HK-2 (cell line): ENCODE measurements around the gene URM1.
A peak's percentile ranks its signal among the peaks of the same experiment; 100 is the strongest.

Source experiments
- DNase-seq: peaks from one replicate; pipeline ENCODE4 v3.0.0-alpha.2; 2018; ENCODE audit not compliant: unreplicated experiment

Gene URM1

DNA sequence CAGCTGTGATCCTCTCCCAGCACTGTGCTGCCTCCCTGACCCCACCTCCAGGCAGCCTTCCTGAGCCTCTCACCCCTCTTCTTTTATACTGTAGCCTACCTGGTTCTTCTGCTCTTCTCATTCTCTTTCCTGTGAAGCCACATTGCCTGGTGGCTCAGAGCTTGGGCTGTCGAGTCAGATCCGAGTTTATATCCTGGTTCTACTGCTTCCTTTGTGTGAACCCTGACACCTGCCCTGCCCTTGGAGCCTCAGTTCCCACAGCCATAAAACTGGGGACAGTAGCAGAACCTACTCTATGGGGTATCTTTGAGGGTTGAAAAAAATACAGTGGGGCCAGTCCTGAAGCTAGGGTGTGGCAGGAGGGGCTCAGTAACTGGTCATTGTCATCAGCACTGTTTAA, 22.0 kb upstream of the URM1 start:
- DNase-seq: no peak

DNA sequence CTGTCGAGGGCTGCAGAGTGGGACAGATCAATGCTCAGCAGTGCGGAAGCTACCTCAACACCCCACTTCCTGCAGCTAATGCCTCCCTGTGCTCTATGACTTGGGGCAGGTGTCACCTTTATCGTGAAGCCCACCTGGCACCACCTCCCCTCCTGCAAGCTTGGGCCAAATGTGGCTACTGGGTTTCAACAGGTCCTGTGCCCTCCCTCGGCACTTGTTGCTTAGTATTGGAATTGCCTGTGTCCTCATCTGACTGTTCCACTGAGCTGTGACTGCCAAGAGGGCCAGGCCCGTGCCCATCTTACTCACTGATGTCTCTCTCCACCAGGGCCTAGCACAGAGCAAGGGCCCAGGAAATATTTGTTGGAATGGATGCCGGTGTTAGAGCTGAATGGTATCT, 21.4 kb upstream of the URM1 start:
- no peak for DNase-seq

DNA sequence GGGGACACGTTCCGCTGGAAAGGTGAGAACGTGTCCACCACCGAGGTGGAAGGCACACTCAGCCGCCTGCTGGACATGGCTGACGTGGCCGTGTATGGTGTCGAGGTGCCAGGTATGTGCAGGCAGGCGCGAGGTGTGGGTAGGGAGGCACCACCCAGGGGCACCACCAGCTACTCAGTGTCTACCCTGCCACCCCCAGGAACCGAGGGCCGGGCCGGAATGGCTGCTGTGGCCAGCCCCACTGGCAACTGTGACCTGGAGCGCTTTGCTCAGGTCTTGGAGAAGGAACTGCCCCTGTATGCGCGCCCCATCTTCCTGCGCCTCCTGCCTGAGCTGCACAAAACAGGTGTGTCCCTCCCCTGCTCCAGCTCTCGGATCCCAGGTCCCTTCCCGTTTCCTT, 15.7 kb upstream of the URM1 start:
- no peak for DNase-seq

DNA sequence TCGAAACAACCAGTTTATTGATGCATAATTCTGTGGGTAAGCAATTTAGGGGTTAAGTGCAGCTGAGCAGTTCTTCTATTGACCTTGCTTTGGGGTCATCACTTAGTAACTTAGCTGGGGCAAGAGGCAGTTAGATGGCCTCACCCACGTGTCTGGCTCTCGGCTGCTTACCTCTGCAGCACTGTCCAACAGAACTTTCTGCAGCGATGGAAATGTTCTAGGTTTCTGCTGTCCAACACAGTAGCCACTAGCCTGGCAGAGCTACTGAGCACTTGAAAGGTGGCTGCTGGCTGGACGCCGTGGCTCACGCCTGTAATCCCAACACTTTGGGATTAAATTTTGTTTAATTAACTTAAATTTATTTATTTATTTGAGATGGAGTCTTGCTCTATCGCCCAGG, 13.1 kb upstream of the URM1 start:
- DNase-seq: no peak

DNA sequence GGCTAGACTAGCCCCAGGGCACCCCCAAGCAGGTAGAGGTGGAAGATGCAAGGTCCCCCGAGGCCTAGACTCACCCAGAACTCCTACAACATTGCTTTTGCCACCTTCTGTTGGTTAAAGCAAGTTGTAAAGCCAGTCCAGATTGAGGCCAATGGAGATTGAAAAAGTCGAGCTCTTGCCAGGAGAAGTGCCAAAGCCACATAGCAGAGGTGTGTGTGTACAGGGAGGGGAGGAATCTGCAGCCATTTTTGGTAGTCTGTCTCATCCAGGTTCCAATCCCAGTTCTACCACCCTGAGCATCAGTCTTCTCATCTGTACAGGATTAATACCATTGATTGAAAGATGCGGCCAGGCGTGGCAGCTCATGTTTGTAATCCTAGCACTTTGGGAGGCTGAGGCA, 12.3 kb upstream of the URM1 start:
- no peak for DNase-seq

DNA sequence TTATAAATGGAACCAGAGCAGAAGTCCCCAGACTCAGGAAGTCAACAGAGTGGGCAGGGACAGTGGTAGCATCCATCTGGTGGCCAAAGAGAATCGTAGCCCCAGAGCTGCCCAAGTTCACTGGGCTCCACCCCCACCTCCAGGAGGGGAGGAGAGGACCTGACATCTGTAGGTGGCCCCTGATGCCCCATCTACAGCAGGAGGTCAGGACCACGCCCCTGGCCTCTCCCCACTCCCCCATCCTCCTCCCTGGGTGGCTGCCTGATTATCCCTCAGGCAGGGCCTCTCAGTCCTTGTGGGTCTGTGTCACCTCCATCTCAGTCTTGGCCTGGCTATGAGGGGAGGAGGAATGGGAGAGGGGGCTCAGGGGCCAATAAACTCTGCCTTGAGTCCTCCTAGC, 10.3 kb upstream of the URM1 start:
- DNase-seq: no peak

DNA sequence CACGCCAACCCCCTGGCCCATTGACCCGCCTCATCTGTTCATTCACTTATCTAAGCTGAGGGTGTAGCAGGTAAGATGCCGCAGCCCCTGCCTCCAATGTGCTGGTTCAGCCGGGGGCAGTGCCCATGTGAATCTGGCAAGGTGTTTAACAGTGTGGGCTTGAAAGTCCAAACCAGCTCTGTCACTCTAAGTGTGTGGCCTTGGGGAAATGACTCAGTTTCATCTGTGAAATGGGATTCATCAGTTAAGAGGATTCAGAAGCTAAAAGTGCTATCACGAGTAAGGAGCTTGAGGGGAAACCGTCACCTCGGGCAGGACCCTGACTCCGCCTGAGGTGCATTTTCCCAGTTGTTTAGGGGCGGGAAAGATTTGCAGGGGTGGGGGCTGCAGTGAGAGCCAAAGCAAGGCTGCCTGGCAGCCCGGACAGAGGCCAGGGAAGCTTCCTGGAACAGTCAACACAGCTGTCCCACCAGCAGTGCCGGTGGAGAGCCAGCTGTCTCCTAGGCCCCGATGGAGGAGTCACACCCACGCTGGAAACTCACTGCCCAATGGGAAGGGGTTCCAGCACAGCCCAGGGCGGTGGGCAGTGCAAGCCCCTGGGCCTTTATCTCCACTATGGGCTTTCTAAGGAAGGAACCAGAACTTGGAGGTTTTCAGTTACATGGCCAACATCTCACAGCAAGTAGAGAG, 9.7 kb upstream of the URM1 start:
- DNase-seq: no peak

DNA sequence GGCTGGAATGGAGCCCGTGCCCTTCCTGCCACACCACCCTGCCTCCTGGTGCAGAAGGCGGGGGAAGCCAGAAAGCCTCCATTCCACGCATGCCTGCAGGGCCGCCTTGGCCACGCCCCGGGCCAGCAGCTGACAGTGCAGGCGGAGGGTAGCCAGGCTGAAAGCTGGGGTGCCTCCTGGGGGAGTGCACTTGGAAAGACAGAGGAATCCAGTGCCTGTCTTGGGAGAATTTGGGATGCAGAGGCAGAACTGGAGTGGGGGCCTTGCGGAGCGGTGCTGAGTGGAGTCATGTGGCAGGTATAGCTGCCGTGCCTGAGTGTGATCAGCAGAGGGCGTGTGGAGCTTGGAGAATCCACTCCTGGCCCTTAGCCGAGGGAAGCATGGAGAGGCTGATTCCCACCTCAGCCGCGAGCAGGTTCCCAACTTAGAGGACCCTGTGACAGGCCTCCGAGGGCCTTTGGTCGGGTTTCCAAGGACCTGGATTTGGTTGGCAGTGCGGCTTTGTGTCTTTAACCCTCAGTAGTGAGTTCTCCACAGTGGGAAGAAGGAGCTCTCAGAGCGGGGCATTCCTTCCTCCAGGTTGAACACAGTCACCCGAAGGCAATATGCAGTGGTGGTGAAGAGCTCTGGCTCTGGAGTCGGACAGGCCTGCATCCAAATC, 9.1 kb upstream of the URM1 start:
- peak; percentile 82 for DNase-seq

DNA sequence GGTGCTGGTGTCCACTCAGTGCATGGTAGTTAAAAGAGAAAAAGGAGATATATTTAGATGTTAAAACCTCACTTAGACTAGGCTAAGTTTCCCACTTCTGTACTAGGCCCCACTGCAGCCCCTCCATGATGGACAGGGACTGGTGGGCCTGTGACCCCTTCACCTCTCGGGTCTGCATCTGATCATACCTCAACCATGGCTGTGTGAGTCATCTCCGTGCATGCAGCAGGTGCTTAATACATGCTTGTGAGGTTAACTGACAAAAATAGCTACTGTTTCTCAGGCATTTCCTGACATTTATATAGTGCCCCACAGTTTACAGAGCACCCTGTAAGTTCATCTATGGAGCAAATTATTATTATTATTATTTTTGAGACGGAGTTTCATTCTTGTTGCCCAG, 8.4 kb upstream of the URM1 start:
- no peak for DNase-seq

DNA sequence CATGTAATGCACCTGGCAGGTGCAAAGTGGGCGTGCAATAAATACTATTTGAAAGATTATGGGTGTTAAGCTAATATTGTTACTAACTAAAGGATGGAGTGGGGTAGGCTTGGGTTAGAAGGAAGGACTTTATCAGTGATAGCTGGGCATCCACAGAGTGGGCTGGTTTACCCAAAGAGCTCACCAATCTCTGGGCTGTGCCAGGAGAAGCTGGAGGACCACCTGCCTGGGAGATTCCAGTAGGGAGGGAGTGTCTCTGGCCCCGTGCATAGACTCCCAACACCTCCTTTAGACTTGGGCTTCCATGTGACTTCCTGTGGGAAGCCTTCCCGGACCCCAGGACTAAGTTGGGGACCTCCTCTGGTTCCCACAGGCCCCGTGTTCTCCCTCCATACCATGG, 5.6 kb upstream of the URM1 start:
- no peak for DNase-seq

DNA sequence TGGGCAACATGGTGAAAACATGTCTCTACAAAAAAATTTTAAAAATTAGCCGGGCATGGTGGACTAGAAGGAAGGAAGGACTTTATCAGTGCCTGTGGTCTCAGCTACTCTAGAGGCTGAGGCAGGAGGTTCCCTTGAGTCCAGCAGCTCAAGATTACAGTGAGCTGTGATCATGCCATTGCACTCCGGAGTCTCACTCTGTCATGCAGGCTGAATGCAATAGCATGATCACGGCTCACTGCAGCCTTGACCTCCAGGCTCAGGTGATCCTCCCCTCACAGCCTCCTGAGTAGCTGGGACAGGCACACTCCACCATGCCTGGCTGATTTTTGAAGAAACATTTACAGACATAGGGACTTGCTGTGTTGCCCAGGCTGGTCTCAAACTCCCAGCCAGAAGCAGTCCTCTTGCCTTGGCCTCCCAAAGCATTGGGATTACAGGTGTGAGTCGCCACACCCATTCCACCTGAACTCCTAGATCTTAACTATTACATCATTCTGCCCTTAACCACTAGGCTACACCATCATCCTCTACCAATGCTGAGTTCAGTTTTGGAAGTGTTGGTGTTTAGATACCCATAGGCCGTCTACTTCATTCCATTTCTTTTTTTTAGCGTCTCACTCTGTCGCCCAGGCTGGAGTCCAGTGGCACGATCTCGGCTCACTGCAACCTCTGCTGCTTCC, 2.0 kb upstream of the URM1 start:
- DNase-seq: no peak

DNA sequence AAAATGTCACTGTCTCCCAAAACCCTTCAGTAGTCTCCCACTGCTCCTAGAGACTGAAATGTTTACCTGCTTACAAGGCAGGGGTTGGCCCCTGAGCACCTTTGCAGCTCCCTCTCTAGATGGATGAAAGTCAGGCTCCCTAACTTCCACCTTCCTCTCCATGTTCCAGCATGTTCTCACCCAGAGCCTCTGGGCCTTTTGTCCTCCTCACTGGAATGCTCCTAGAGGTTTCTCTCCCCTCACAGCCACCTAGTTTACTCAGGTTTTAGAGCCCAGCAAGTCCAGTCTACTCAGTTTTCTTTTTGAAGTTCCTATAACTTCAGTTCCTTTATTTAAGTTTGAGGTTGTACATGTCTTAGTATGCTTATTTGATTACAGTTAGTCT, 815 bp upstream of the URM1 start:
- DNase-seq: peak; percentile 20

DNA sequence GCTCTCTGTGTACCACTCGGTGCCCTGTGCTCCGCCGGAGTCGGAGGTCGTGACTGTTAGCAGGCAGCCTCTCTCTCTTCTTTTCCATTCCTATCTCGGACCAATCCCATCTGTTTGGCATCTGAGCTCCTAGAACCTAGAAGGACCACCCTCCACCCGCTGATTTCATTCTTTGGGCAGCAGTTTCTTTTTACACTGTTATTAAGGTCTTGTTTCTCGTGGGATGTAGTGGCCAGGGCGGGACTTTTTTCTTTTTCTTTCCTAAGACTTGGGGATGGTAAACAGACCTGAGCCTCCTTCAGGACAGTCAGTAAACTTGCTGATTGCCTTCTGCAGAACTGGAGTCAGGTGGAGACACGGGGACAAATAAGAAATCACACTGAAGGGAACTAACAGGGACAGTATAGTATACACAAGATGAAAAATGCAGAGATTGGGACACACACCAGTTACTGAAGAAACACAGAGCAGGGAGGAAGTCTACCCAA, 500 bp downstream of the URM1 start:
- DNase-seq: no peak

DNA sequence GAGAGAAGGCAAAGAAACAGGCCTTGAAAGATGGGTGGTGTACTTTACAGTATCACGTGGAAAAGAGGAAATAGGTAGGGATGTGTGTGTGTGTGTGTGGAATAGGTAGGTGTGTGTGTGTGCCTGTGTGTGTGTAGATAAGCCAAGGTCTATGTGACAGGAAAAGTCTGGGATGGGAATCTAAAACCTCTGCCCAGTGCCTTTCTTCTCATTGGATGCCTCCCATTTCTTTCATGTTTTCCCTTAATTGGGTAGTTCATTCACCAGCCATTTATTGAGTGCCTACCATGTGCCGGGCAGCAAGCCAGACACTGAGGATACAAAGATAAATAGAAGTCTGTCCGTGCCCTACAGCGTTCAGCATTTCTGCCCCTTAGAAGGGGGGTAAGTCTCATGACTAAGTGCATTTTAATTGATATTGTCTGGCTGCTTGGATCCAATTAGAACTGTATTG, 1.0 kb downstream of the URM1 start:
- DNase-seq: peak; percentile 18

DNA sequence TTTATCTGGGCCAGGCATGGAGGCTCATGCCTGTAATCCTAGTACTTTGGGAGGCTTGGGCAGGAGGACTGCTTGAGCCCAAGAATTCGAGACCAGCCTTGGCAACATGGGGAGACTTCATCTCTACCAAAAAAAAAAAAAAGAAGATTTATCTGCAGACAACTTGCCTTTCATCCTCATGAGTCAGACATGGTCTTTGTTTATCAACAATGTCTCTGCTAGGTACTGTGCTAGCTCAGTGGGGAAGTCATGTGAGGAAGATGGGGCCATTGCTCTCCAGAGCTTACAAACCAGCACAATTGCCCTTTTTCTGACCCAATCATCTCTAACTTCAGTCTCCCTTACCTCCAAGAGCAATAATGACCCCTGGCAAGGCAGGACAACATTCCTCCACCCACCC, 1.6 kb downstream of the URM1 start:
- no peak for DNase-seq

DNA sequence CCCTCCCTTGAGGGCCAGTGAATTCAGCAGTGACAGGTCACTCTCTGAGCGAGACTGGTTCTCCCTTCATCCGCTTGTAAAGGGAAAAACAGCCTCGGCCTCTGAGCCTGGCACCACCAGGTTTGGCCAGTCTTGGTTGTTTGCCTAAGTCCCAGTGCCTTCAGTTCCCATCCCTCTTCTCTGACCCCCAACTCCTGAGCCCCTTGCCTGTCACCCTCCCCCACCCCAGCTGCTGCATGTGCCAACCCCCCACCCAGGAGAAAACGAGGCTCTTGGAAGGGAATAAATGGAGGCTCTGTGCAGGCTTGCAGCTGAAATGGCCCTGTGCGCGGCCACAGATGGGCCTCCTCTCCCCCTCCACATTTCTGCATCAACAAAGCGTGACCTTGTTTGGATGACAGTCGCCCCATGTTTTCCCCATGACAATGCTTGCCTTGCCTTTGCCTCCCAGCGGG, 3.1 kb downstream of the URM1 start:
- no peak for DNase-seq

DNA sequence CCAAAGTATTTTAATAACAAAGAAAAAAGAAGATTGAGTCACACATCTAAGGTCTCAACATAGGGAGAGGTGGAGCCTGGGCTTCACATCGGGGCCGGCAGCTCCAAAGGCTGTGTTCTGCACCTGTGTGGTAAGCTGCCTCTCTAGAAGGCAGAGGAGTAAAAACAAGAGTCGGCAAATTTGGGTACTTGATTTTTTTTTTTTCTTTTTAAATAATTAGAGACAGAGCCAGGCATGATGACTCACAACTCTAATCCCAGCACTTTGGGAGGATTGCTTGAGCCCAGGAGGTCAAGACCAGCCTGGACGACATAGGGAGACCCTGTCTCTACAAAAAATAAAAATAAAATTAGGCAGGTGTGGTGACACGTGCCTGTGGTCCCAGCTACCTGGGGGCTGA, 4.7 kb downstream of the URM1 start:
- no peak for DNase-seq

DNA sequence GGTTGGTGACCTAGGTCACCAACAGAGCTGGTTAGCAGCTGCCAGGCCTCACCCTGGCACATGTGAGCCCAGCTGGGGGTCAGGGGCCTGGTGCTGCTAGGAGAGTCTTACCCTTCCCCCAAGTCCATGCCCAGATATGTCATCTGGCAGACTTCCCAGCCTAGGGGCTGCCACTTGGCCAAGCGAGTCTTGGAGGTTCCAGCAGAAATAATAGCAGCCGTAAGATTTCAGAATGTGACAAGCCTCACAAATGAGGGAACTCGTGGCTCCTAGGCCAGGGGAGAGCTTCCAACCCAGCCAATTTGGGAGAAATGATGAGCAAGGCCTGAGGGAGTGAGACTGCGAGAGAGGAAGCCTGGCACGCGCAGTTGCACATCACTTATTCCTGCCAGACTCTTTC, 11.1 kb downstream of the URM1 start:
- no peak for DNase-seq

DNA sequence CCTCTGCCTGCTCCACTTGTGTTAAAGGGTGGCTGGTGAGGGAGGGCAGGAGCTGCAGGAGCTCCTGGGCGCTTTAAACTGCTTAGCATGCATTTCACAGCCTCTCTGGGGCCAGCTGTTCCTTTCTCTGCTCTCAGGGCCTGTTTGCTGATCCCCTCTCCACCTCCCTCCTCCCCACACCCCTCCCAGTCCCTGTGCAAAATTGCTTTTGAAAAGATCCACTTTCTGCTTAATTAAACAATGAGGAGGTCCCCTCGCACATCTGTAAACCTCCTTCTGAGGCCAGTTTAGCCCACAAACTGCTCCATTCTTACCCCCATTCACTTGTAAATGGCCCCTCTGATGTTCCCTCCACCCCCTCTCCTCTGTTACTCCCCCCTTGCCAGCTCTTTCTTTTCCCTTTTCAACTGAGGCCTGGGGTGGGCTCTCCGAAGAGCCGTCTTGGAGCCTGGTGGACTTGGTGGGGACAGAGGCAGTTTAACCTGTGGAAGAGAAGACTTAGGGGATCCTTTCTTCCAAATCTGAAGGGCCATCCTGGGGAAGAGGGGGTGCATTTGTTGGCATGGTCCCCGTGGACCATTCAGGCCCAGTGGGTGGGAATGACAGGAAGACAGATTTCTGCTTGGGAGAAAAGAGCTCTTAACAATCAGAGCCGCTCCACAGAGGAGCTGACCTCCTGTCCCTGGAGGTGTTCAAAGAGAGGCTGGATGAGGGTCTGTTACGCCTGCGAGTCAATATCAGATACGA, 12.0 kb downstream of the URM1 start:
- DNase-seq: no peak

DNA sequence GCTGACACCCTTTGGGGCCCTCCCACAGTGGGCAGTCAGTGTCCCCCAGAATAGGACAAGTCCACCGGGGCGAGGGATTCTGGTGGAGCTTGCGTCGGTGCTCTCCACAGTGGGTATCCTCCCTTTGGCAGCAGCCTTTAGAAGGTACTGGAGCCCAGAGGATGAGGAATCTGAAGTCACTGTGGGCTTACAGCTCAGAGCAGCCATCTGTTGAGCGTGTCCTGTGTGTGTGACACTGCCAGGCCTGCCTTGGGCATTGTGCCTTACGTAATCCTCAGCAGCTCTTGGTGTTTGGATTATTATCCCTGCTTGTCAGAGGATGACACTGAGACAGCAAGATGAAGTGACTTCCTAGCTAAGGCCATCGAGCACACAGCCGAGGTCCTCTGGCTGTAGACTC, 12.6 kb downstream of the URM1 start:
- DNase-seq: no peak

DNA sequence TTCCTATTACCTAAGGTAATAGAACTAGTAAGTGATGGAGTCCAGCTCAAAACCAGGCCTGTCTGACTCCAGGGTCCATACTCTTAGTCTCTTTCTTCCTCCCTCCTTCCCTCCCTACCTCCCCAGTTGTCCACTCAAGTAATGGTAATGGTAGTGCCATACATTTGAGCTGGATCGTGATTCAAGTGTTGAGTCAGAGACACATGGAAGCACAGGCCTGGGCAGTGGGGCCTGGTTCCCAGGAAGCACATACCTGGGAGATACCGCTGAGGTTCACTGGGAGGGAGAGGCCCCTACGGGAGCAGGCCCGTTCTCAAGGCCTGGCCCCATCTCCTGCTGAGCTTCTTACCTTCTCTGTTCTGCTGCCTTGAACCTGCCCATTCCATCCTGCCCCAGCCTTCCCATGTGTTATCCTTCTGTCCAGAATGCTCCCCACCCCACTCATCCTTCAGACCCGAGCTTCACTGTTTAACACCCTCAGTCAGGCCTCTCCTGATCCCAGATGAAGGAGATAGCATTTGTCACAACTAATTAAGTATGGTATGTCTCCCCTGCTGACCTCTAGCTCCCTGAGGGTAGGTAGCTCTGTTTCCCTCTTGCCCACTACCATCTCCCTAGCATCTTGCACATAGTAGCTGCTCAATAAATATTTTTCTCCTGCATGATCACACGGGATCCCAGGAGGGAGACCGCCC, 13.8 kb downstream of the URM1 start:
- no peak for DNase-seq
